Measurements from ENCODE around the gene NPC1L1.

NPC1L1 gene

DNA sequence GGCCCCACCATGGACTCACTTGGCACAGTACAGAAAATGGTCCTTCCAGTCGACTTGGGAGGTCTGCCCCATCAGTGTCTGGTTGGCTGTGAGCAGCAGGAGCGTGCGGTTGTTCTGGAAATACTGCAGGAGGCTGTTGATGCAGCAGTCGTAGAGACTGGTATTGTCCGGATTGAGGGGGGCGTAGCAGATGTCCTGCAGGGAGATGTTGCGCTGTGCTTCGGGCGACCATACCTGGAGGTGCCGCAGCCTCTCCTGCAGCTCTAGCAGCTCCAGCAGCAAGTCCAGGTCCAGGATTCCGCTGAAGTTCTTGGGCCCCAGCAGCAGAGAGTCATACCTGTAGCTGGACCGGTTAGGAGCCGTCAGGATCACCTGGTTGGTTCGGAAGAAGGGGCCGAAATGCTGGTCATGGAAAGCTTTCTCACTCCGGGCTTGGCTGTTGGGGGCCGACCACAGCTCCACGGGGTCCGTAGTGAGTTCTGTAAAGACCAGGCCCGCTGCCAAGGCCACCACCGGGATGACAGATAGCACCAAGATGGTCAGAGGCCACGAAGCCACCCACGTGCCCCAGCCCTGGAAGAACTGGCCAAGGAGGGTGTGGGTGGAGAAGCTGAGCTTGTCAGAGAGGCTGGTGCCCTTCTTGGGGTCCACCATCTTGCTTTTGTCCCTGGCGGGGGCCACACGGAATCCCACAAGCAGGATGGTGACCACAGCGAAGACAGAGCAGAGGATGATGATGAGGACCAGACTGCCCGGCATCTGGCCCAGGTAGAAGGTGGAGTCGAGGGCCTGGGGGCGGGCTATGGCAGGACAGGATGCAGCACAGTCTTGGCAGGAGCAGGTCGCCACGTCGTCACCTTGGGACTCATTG, 2.1 kb downstream of the NPC1L1 start:
- TF ChIP-seq, protein P1, sequence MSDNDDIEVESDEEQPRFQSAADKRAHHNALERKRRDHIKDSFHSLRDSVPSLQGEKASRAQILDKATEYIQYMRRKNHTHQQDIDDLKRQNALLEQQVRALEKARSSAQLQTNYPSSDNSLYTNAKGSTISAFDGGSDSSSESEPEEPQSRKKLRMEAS (IDR thresholded peaks at IDR 0.05; ENCODE audit: low read depth, low read length) = no peak
- TF ChIP-seq, protein P2, sequence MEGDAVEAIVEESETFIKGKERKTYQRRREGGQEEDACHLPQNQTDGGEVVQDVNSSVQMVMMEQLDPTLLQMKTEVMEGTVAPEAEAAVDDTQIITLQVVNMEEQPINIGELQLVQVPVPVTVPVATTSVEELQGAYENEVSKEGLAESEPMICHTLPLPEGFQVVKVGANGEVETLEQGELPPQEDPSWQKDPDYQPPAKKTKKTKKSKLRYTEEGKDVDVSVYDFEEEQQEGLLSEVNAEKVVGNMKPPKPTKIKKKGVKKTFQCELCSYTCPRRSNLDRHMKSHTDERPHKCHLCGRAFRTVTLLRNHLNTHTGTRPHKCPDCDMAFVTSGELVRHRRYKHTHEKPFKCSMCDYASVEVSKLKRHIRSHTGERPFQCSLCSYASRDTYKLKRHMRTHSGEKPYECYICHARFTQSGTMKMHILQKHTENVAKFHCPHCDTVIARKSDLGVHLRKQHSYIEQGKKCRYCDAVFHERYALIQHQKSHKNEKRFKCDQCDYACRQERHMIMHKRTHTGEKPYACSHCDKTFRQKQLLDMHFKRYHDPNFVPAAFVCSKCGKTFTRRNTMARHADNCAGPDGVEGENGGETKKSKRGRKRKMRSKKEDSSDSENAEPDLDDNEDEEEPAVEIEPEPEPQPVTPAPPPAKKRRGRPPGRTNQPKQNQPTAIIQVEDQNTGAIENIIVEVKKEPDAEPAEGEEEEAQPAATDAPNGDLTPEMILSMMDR (IDR thresholded peaks at IDR 0.05; ENCODE audit: low read depth, low read length) = no peak
- TF ChIP-seq POLR2A (IDR thresholded peaks at IDR 0.05; ENCODE audit: extremely low read depth, insufficient read length) = no peak
- TF ChIP-seq MYC (IDR thresholded peaks at IDR 0.05; ENCODE audit: low read depth, low read length) = no peak
- no peak for DNase-seq (ENCODE audit: low read depth)
- no peak overlapping the region for H3K4me3 ChIP-seq (ENCODE audit: low read depth, low read length)

DNA sequence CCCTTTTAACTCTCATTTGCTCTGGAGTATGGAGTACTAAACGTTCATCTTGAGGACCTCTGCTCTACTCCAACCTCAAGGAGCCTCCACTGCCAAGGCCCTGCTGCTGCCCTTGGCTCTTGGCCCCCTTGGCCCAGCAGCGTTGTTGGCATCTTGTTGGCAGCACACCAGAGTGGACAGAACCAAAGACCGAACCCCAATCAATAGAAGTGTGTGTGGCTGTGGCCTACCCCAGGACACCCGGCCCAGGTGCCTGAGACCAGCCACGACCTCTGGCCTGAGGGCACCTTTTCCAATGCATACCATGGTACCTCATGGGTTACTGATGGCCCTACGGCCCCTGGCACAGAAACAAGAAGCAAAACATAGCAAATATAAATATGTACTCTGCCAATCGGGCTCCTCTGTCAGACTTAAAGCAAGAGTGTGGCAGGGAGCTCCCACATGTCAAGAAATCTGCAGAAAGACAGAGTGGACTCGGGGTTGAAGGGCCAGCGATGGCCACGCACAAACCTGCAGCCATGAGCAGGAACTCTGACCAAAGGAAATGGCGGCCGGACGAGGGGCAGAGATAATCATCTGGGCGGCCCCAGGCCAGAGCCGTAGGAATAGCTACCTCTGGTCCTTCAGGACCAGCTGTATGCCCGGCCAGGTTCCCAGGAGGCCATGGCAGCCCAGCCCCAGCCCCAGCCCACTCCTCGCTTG, 2.9 kb downstream of the NPC1L1 start:
- DNase-seq (ENCODE audit: low read depth) = no peak
- TF ChIP-seq MYC (IDR thresholded peaks at IDR 0.05; ENCODE audit: low read depth, low read length) (no peak), POLR2A (IDR thresholded peaks at IDR 0.05; ENCODE audit: extremely low read depth, insufficient read length) (no peak)
- TF ChIP-seq, protein P1 (IDR thresholded peaks at IDR 0.05; ENCODE audit: low read depth, low read length) = no peak
- TF ChIP-seq, protein P2 (IDR thresholded peaks at IDR 0.05; ENCODE audit: low read depth, low read length) = no peak
- no peak overlapping the region for H3K4me3 ChIP-seq (ENCODE audit: low read depth, low read length)

DNA sequence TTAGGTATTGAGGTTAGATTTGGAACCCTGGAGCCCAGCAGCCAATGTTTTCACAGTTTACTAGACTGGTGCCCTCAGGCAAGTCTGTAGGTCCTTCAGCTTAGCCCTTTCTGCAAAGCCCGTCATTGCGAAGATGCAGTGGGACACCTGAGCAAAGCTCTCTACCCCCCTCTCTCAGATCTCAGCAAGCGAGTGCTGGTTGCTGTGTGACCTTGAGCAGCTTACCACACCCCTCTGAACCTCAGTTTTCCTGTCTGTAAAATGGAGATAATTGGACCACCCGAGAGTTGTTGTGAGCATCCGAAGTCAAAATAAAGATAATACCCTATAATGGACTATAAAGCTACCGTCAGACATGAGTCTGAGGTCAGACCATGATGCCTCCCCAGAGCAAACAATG, 3.7 kb downstream of the NPC1L1 start:
- H3K4me3 ChIP-seq (ENCODE audit: low read depth, low read length) = no peak overlapping the region
- DNase-seq (ENCODE audit: low read depth) = no peak
- TF ChIP-seq, protein P1 (IDR thresholded peaks at IDR 0.05; ENCODE audit: low read depth, low read length) = no peak
- TF ChIP-seq, protein P2 (IDR thresholded peaks at IDR 0.05; ENCODE audit: low read depth, low read length) = no peak
- no peak for TF ChIP-seq POLR2A (IDR thresholded peaks at IDR 0.05; ENCODE audit: extremely low read depth, insufficient read length)
- TF ChIP-seq MYC (IDR thresholded peaks at IDR 0.05; ENCODE audit: low read depth, low read length) = no peak

DNA sequence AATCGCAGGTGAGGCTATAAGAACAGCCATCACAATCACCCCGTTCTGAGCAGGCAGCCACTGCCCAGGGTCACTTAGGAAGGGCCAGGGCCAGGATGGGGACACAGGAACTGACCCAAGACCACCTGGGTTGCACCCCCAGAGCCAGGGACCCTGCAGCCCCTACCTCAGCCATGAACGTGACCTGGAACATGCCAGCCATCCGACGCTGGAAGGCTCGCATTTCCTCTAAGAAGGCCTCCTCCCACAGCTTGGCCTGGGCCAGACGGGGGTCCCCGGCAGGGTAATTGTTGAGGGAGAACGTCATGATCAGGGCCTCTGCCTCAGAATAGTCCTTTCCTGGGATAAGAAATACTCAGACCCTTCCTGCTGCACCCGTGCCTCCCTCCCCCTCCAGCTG, 5.0 kb downstream of the NPC1L1 start:
- TF ChIP-seq POLR2A (IDR thresholded peaks at IDR 0.05; ENCODE audit: extremely low read depth, insufficient read length) = no peak
- TF ChIP-seq MYC (IDR thresholded peaks at IDR 0.05; ENCODE audit: low read depth, low read length) = no peak
- TF ChIP-seq, protein P2 (IDR thresholded peaks at IDR 0.05; ENCODE audit: low read depth, low read length) = no peak
- TF ChIP-seq, protein P1 (IDR thresholded peaks at IDR 0.05; ENCODE audit: low read depth, low read length) = no peak
- no peak for DNase-seq (ENCODE audit: low read depth)

DNA sequence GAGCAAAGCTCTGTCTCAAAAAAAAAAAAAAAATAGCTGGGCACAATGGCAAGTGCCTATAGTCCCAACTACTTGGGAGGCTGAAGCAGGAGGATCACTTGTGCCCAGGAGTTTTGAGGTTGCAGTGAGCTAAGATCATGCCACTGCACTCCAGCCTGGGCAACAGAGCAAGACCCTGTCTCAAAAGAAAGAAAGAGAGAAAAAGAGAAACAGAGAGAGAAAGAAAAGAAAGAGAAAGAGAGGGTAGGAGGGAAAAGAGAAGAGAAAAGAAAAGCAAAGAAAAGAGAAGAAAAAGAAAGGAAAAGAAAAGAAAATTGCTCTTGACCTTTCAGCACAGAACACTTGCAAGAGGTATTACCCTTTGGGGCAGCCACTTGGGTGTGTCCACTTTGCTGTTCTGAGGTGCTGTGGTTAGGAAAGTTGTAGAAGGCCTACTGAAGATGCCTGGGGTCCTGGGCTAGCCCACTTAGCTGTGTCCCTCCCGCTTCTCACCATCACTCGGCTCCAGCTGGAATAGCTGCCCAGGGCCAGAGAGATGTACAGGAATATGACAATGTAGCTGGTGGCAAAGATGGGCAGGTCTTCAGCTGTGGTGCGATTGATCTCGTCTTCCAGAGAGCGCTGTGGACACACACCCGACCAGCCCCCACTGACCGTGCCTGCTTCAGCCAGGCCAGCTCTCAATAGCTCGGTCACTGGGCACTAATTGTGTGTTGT, 5.6 kb downstream of the NPC1L1 start:
- no peak overlapping the region for H3K4me3 ChIP-seq (ENCODE audit: low read depth, low read length)
- TF ChIP-seq, protein P1 (IDR thresholded peaks at IDR 0.05; ENCODE audit: low read depth, low read length) = no peak
- TF ChIP-seq POLR2A (IDR thresholded peaks at IDR 0.05; ENCODE audit: extremely low read depth, insufficient read length) (no peak), MYC (IDR thresholded peaks at IDR 0.05; ENCODE audit: low read depth, low read length) (no peak)
- TF ChIP-seq, protein P2 (IDR thresholded peaks at IDR 0.05; ENCODE audit: low read depth, low read length) = no peak
- no peak for DNase-seq (ENCODE audit: low read depth)

More for the DNA sequence above, 5.0 kb downstream of the NPC1L1 start:
- H3K4me3 ChIP-seq (ENCODE audit: low read depth, low read length) = no peak overlapping the region
